ENCODE data around the gene AXIN1. TPM values are rescaled to one million over a fixed set of nuclear protein-coding genes. Genes with fewer than 3 reads are reported as not detected.

Gene AXIN1
- total and polyA plus RNA-seq, 2 of the 8 experiments (the other 6 are each of a cell fraction or from before 2014, with no cell fraction given) = 12.5 to 41.9 TPM

- TF ChIP-seq SIRT6 (IDR thresholded peaks at IDR 0.05; ENCODE audit: low read length) (no peak), POLR2AphosphoS5 (IDR thresholded peaks at IDR 0.05; ENCODE audit: low read depth, low read length) (0 out of 2 replicates have a peak, but pooled peaks have one; percentile 12)
- Histone ChIP-seq H2BK5ac (ENCODE audit: low read depth, low read length) (0 out of 2 replicates have a peak overlapping the region, but pooled peaks have one; percentile 63), H3K36me3 (ENCODE audit: control insufficient read depth in 2 of 4, insufficient read depth in 4 of 4, low read length in 3 of 4) (peaks cover 5 to 20% (median 18%) of the 10 kb centered on the region in 4 experiments; a peak in 5 of 8 replicates), H3K4ac (replicated peaks; ENCODE audit: insufficient read length, low read depth, low read length) (no peak overlapping the region), H3K18ac (ENCODE audit: extremely low read depth, low read length) (no peak overlapping the region), H3K9ac (replicated peaks in 1 of 4; ENCODE audit: extremely low read depth in 1 of 4, low read depth in 3 of 4, low read length in 3 of 4) (no peak overlapping the region), H3K4me3 (ENCODE audit: extremely low read depth in 1 of 4, insufficient read depth in 2 of 4, low read depth in 3 of 4, low read length in 4 of 4) (no peak overlapping the region), H3K9me3 (ENCODE audit: insufficient read depth in 2 of 2, low read depth in 1 of 2, low read length in 1 of 2) (no peaks in the 10 kb centered on the region), H4K8ac (ENCODE audit: extremely low read depth, insufficient read depth, low read length) (no peak overlapping the region; the same call in 1 of the 2 replicates), H3K4me1 (replicated peaks in 1 of 4; ENCODE audit: control insufficient read depth in 3 of 4, insufficient read depth in 4 of 4, low read length in 3 of 4) (peaks cover 0 to 7% (median 5%) of the 10 kb centered on the region in 4 experiments; a peak in 5 of 7 replicates), H4K20me1 (replicated peaks in 1 of 2; ENCODE audit: control insufficient read depth in 1 of 2, insufficient read depth in 2 of 2, low read length in 2 of 2) (peaks cover 0 to 8% of the 10 kb centered on the region in 2 experiments), H3K23ac (ENCODE audit: insufficient read length) (no peak overlapping the region), H3K79me1 (ENCODE audit: low read depth, low read length) (no peaks in the 10 kb centered on the region; the same call in 1 of the 2 replicates), H3K79me2 (ENCODE audit: control insufficient read depth in 1 of 2, insufficient read depth in 2 of 2, low read length in 2 of 2) (no peaks in the 10 kb centered on the region; a peak in 1 of 4 replicates), H3K23me2 (ENCODE audit: low read depth, low read length) (no peaks in the 10 kb centered on the region; the same call in 1 of the 2 replicates), H4K5ac (ENCODE audit: insufficient read length, low read depth, low read length) (no peak overlapping the region), H3K4me2 (ENCODE audit: insufficient read depth in 1 of 2, low read depth in 2 of 2, low read length in 2 of 2) (no peak overlapping the region), H2AFZ (ENCODE audit: low read length) (no peak overlapping the region), H4K91ac (replicated peaks; ENCODE audit: insufficient read length, low read length) (no peak overlapping the region), H3K27ac (ENCODE audit: low read depth, low read length) (no peak overlapping the region), H2BK120ac (replicated peaks; ENCODE audit: low read depth, low read length) (no peak overlapping the region), H2AK5ac (ENCODE audit: low read depth, low read length) (peak overlapping the region; percentile 88; the same call in 1 of the 2 replicates), H2BK12ac (ENCODE audit: low read depth, low read length) (no peak overlapping the region), H3K27me3 (replicated peaks in 1 of 4; ENCODE audit: control insufficient read depth in 3 of 4, extremely low read depth in 1 of 4, insufficient read depth in 3 of 4, low read length in 3 of 4) (no peaks in the 10 kb centered on the region), H3K14ac (ENCODE audit: insufficient read length) (no peak overlapping the region), H3K56ac (replicated peaks; ENCODE audit: insufficient read length, low read depth, low read length) (no peak overlapping the region), H2BK15ac (ENCODE audit: low read length) (no peak overlapping the region), H2BK20ac (ENCODE audit: low read length) (no peak overlapping the region)
- POLR2A ChIA-PET (ENCODE audit: partially characterized antibody) = interaction anchor here (0.8 to 2.4 kb wide), 3 partner anchors 9 to 129 kb away, joined by 3 to 5 read pairs (median 5); no protein-coding TSS in a partner anchor
- DNase-seq (ENCODE audit: low read depth in 1 of 2, low spot score in 2 of 2) = no peak
- CTCF ChIA-PET (ENCODE audit: partially characterized antibody) = interaction anchor here (0.7 to 1.1 kb wide), 3 partner anchors 21 to 128 kb away, joined by 3 read pairs; no protein-coding TSS in a partner anchor
- WGBS, 2 experiments (ENCODE audit: extremely low coverage in 1 of 2, insufficient coverage in 1 of 2, insufficient read length in 1 of 2, insufficient replicate concordance in 2 of 2, low coverage in 1 of 2, low lambda C conversion rate in 2 of 2, missing lambda C conversion rate in 1 of 2) = 91% methylated on average over 18 of the region's 19 CpGs; no CpG with 5 or more reads in 1 of the 2 experiments
- no peak for FAIRE-seq
Observed at GRCh38 chr16:364595-365491, 12.3 kb upstream of the AXIN1 start.
